Tongue (tissue), 3 donors: ENCODE data around the gene LEKR1. TPM values are rescaled to one million over a fixed set of nuclear protein-coding genes. Genes with fewer than 3 reads are reported as not detected.

Experiments used
- DNase-seq: peaks from one replicate; pipeline ENCODE4 v3.0.0-alpha.2; 2015
- small RNA-seq: library from RNA; depleted of rRNA; stranded (forward); fragments of <200 nt; gene quantifications from one replicate; pipeline ENCODE3, GENCODE V24; 2014; ENCODE audit warnings: low replicate concordance
- total RNA-seq: library from RNA; depleted of rRNA; stranded (reverse); fragments of >200 nt; gene quantifications from one replicate; pipeline ENCODE4 v1.2.3, GENCODE V29; 2014

LEKR1 gene
- total RNA-seq, 1 donor from 2014 or later = 0.51 TPM

DNA sequence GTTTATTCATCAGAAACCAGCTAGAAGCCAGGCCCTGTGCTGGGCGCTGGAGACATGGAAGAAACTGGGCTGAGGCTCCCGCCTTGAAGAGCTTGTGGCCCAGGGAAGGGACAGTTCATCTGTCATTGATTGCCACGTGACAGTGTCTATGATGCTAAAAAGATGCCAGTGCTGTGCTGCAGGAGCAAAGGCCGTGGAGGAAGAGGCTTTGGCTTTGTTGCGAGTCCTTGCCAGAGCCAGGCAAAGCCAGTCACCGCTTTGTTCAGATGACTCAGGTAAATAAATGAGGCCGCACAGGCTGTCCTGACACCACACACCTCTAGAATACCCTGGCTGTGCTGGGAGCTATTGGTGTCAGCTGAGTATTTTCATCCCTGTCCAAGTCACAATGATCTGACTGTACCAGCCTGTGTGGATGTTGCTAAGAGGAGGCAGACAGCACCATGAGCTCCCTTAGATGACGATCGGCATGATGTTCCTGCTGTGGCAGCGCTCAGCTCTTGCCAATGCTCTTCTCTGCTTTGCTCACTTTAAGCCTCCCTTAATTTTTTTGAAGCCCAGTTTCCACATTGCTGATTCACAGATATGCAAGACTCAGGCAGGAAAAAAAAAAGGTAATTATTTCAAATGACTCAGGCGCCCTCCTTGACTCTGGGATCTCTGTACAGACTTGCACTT, 256.3 kb downstream of the LEKR1 start:
- no peak for DNase-seq

- no peak for DNase-seq
These were observed 257.7 kb downstream of the LEKR1 start for GRCh38 chr3:157083824-157084223.

DNA sequence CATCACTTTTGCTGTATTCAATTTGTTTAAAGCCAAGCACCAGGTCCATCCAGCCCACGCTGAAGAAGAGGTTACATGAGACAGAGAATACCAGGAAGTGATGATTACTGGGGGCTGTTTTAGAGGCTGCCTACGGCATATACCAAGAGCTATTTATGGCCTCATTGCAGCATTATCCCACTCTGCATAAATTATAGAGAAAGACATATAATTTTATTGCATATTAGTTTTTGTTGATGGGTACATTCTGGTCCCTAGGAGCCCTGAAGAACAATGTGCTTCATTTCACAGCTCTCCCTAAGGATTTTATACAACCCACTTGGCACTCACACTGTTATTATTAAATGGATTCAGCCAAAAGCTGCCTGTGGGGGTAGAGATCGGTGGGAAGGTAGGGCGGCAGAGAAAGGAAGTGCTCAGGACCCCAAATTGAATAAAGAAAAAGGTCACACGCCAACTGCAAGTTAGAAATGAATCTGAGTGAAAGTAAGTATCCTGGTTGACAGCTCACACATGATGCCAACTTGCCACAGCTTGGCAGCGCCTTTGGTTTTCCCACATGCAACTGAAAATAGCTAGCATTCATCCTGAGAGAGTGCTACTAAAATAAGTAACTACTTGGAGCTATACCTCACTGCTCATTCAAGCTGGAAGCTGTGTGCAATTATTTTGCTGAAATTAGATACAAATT, 260.1 kb downstream of the LEKR1 start:
- DNase-seq = peak; percentile 45

DNA sequence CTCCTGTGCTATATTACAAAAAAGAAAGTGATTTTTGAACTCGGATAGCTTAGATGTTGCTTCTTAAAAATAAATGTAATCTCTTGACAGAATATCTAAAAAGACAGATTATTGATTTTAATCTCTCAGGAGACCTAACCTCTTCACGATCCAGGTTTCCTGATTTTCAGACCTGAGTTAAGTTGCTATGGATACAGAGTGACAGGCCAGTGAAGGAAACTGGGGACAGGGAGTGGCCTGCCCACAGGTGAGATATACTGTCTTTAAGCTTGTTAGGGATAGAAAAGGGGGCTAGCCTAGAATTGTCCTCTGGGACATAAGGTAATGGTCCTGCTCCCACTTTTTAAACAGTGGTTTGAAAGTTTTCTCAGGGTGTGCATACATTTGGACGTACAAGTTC, 260.6 kb downstream of the LEKR1 start:
- DNase-seq = no peak

- no peak for DNase-seq
These were observed 261.2 kb downstream of the LEKR1 start for GRCh38 chr3:157087373-157087772.

DNA sequence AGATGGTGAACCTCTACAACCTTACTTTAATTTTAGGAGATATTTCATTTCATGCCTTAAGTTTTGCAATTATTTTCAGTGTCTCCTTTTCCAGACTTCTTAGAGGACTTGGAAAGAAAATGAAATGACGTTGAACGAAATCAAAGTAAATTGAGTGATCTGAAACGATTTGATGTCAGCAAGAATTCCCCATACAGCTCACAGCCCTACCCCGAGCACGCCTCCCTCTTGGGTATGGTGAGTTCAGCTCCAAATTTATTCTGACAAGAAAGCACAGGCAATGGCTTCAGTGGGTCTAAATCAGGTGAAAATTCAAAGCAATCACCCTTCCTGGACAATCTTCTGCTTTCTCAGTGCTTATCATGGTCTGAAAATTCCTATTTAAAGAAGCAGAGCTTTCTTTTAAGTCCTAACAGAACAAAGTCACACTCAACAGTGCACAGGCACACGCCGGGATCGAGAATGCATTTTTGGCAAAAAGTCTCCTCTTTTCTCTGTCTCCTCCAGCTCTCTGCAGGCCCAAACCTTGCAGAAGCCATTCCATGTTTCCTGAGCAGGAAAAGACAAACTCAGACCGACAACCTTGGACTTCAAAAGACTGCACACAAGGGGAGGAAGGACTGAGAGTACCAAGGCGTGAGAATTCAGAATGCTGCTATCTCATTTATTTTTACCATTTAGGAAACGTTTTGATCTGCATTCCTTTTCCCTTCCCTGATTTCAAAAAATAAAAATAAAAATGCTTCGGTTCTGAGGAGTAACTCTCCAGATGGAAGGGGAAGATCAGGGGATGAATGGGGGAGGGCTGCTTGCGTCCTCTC, 261.8 kb downstream of the LEKR1 start:
- DNase-seq = peak; percentile 63

DNA sequence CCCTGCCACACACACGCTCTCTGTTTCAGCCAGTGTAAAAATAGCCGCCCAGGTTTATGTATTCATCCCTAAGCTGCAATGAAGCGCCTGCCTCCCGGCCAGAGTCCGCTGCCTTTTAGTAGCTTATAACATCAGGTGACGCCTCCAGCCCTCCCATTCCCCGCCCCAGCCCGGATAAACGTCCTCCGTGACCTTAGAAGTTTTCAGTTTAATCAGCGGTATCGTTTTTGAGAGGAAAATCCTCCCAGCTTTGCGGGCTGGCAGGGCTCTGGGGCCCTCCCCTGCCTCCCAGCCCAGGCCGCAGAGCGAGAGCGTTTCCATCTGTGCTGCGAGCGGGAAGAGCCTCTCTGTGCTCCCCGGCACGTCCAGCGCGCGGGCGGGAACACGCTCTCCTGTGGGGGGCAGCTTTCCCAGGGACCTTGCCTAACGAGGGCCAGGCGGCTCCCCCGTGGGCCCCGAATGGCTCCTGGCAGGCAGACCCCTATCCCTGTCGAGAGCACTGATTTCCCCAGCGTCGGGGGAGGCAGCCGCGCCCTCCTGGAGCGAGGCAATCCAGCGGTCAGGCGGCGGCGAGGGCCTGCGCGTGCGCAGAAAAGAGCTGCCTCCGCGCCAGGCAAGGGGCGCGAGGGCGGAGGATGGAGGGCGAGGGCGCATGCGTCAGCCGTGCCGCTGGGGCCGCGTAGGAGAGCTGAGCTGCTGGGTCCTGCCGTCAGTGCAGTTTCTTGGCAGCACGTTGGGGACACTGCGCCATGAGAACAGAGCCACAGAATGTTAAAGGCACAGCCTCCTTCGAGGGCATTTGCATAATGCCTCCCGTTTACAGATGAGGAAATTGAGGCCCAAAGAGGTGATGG, 262.7 kb downstream of the LEKR1 start:
- peak; percentile 98 for DNase-seq

DNA sequence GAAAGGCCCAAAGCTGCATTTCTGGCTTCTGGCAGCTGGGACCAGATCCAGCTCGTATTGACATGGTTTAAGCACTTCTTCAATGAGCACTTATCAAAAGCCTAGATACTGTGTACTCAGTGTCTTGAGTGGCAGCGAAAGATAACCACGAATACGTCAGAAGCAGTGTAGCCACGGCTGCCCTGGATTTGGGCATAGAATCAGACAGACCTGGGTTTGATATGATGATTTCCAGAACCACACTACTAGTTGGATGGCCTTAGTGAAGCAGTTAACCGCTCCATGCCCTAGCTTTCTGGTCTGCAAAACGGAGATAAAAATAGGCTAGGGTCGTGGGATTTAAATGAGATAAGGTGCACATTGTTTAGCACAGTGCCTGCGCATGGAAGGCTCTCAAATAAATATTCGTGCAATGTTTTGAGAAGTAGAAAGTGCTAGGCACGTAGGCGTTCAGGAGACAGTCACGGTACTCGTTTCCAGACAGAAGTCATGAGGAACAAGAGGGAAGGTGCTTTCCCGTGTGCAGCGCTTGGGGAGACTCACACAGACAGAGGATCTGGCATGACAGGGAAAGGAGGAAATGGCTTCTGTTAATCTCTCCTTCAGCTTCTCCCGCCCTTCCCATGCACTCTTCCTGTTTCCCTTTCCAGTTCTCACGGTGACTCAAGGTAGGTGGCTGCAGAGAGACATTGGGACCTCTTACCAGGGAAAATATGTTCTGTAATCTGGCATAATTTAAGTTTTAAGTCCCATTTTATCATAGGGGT, 263.5 kb downstream of the LEKR1 start:
- peak; percentile 46 for DNase-seq

- no peak for DNase-seq
These were observed 265.1 kb downstream of the LEKR1 start for GRCh38 chr3:157091083-157091833.

DNA sequence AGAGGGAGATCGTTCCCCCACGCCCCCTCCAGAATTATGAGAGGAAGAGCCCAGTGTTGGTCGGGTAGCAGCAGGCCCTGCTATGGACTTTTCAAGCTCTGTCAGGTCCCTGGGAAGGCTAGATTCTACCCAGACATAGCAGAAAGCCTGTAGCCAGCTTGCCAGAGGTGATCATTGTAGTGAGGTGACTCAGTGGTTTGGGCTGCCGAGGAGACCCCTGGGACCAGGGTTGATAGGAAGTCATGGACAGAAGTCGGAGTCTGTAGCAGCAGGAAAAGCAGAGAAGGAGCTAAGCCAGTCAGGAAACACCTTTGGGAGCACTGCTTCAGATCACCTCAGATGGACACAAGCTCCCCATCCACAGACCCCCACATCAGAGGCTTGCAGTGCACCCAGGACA, 266.1 kb downstream of the LEKR1 start:
- DNase-seq = no peak

- DNase-seq = no peak
These were observed 266.9 kb downstream of the LEKR1 start for GRCh38 chr3:157093096-157093495.

DNA sequence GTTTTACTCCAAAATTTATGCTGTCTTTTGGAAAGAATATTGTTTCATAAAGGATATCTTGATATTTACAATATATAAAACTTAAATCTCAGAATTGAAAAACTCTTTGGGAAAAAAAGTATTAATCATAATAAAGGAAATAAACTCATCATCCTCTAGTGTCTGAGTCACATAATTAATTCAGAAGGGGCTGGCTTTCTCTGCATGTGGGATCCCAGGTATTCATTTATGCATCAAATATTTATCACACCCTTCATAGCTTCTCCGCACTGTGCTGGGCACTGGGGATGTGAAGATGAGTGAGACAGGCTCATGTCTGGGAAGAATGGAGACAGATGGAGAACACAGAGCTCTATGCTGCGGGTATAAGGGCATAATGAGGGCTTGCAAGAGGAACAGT, 268.1 kb downstream of the LEKR1 start:
- no peak for DNase-seq

- no peak for DNase-seq
These were observed 268.8 kb downstream of the LEKR1 start for GRCh38 chr3:157094751-157095480.

Small RNAs within 50 kb of the gene (small RNA-seq; reads per million reads assigned to genes)
- gene KLF3P2 = not detected

Other genes with a start within 250 kb of the LEKR1 start
- gene TIPARP, start 151.8 kb upstream of the LEKR1 start, total RNA-seq = 22.5 TPM